NCI-H82 (cell line): ENCODE results near the gene RPP14.
"Not testable (repeated sequence)": the region's sequence is repeated elsewhere in the genome, so short reads cannot be mapped to it uniquely, and the experiment has no call there.

ENCODE experiments used
- DNase-seq: peaks from one replicate; lab custom pipeline; 2025; lab: John Stamatoyannopoulos, UW

RPP14 gene

GRCh38 chr3:58332575-58333188 lies 26.6 kb downstream of the RPP14 start, which contains the start of gene PXK:
Gene PXK (plus strand): TSS chr3:58332892. CDS start chr3:58332989, 97 bp downstream.
- peak; percentile 72 for DNase-seq

DNA sequence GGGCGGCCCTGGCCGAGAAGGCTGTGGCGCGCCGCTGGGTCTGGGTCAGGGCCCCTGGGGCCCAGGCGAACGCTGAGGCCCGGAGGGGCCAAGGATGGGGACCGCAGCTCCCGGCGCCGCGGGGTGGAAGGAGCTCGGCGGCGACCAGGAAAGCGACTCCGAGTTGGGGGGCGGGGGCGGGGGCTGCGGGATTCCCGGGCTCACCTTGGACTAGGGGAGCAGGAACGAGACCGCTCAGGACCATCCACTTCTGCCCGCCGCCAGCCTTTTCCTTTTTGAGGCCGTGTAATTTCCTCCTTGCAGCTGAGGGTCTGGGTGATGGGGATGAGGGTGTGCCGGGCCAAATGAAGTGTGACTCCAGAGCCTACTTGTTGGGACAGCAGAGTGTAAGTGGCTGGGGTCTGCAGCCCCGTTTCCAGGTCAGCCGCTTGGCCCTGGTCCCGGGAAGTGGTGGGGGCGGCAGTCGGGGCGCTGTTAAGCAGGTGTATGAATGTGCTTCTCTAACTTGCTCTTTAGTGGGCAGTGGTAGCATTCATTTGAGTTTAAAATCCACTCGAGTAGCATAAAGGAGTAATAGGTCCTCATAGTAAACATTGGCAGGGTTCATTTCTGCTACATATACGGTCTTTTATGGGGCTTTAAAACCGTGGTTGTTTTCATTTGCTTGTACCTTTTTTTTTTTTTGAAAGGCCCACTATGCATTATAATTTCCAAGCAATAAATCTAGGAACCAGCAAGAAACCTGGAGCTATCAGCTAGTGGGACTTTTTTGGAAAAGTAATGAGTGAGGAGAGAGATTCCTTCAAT lies 27.4 kb downstream of the RPP14 start:
- peak; percentile 17 for DNase-seq

DNA sequence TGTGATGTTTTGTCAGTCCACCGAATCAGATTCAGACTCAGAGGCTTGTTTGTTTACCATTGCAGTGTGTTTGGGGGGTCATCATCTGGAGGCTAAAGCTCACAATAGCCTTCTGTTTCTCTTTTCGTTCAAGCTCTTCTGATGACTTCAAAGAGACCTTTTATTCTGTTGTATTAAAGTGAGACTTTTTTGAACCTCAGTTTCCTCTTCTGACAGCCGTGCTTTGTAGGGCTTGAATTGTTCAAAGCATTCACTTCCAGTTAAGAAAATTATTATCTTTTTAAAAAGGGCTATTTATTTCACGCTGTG lies 27.9 kb downstream of the RPP14 start:
- no peak for DNase-seq

GRCh38 chr3:58334506-58334884 lies 28.4 kb downstream of the RPP14 start:
- no peak for DNase-seq

DNA sequence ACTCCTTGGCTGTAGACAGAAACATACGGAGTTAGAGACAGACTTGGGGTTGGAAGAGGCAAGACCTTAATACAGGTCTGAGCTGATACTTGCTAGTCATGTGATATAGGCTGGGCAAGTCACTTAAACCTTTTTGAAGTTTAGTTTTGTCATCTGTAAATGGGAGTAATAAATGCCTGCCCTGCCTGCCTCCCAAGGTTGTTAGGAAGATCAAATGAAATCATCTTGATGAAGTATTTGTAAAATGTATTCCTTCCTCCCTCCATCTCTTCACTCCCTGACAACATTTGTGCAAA lies 29.6 kb downstream of the RPP14 start:
- DNase-seq: no peak

GRCh38 chr3:58336135-58336882 lies 30.3 kb downstream of the RPP14 start:
- no peak for DNase-seq

DNA sequence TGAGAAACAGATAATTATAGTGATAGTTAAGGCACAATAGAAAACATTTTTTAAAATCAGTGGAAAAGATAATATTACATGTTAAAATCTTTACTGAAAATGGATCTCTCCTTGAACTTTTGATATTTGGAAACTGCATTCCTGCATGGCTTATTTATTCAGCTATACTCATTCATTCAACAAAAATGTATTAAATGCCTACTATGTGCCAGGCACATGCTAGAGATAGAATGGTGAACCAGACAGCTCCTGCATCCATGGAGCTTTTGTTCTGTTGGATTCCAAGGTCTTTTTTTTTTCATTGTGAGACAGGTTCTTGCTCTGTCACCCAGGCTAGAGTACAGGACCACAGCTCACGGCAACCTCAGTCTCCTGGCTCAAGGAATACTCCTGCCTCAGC lies 31.1 kb downstream of the RPP14 start:
- no peak for DNase-seq

DNA sequence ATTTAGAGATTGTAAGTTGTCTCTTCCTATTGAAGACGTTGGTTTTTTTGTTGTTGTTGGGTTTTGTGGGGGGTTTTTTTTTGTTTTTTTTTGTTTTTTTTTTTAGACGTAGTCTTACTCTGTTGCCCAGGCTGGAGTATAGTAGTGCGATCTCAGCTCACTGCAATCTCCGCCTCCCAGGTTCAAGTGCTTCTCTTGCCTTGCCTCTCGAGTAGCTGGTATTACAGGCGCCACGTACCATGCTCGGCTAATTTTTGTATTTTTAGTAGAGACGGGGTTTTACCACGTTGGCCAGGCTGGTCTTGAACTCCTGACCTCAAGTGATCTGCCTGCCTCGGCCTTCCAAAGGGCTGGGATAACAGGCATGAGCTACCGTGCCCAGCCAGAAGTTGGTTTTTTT lies 33.1 kb downstream of the RPP14 start:
- DNase-seq: not testable (repeated sequence)

GRCh38 chr3:58340594-58341244 lies 34.7 kb downstream of the RPP14 start:
- DNase-seq: no peak

- DNase-seq: no peak
Measured at GRCh38 chr3:58341376-58341775, 35.3 kb downstream of the RPP14 start.

DNA sequence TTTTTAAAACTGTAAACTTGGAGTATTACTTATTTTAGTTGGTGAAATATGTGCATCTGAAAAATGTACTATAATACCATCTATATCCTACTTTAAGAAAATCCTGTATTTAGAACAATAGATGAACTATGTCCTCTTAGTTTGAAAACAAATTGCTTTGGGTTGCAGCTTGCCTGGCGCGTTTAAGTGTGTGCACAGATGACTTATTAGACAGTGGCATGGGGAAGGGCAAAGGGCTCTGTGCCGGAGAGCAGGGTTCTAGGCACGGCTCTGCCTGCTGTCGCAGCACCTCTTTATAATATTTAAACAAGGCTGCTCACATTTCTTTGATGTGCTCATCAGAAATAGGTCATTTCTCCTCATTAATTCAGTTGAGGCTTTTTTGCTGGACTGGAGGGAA lies 36.6 kb downstream of the RPP14 start:
- DNase-seq: no peak

- DNase-seq: no peak
Measured at GRCh38 chr3:58345457-58345856, 39.4 kb downstream of the RPP14 start.

GRCh38 chr3:58346368-58346767 lies 40.3 kb downstream of the RPP14 start:
- no peak for DNase-seq

- no peak for DNase-seq
Measured at GRCh38 chr3:58347984-58348383, 41.9 kb downstream of the RPP14 start.

DNA sequence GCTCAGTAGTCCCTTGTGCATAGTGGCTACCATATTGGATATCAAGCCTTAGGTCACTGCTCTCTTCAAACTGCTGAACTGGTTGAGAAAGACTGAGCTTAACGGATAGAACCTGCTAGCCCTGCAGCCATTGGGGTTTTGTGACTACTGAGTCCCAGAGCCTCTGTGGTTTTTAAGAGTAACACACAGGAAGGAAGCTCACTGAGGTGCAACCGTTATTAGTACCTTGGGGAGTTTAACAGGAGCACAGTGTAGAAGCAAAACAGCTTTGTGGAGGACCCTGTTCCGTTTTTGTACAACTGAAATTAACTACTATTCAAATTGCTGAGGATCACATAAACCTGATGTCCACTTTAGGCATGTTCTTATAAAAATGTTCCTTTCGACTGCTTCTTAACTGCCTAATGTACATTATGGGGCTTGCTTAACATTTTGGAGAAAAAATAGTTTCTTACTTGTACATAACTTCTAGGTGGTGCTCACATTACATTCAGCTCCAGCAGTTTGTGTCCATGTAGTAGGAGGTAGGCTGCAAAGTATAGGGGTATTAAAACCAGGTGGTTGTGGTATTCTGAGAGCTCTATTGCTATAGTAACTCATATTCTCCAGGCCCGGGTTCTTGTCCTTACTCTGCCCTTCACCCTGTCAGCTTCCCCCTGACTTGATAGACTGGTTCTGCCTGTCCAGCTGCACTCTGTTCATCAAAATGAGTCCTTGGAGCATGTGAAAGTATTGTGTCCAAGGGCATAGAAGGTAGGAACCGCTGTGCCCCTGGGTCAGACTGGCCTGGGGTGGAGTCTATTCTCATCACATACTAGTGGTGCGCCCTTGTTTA lies 44.0 kb downstream of the RPP14 start:
- DNase-seq: no peak

- DNase-seq: no peak
Measured at GRCh38 chr3:58350627-58351013, 44.6 kb downstream of the RPP14 start.

DNA sequence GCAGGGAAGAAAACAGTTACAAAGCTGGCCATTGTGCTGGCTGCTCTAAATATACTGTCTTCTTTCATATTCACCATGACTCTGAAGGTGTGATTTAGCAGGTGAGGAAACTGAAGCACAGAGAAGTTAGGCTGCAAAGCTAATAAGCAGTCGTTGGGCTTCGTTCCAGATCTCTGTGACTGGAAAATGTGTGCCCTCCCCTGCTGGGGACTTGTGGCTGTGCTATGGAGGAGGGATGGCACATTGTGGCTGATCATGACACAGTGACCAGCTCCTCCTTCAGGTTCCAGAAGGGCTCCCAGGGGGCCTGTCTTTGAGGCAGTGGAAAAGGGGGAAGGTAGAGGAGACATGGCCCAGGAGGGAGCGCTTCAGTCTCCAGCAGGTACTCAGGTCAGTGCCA lies 45.9 kb downstream of the RPP14 start:
- DNase-seq: peak; percentile 7

GRCh38 chr3:58352626-58353025 lies 46.6 kb downstream of the RPP14 start:
- no peak for DNase-seq

GRCh38 chr3:58353722-58354553 lies 47.9 kb downstream of the RPP14 start:
- no peak for DNase-seq

DNA sequence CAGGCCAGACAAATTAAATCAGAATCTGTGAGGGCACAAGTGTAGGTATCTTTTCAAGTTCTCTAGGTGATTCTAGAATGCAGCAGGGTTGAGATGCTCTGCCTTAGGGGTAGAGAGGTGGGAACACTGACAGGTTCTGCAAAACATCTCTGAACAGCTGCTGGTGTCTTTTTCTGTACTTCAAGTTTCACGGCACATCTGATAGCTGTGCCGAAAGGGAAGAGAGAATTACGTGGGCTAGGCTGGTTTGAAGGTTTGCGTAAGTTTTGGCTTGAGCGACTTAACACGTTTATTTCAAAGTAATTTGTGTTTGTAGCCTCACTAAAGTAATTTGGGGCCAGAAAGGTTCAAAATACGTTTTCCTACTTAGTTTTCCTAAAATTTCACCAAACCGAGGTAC lies 49.1 kb downstream of the RPP14 start:
- DNase-seq: no peak

DNA sequence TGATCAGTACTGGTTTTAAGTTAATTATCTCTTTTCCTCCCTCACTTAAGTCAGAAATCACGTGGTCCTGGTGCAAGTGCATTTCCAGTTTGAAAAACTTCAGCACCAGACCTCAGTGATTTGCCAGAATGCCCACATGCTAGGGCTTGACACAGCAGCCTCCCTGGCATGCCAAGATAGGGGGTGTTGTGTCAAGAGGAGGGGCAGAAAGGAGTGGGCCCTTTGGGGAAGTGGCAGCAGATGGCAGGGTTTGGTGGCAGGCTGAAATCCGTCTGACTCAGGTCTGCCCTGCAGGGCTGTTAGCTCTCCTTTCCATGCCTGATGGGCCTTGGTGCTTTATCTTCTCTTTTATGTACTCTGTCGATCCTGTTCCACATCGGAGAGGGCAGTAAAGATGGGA lies 50.0 kb downstream of the RPP14 start:
- peak; percentile 75 for DNase-seq
